IPS-NIHi7 (cell line): ENCODE results near the gene LYVE1.
"Not testable (repeated sequence)": the region's sequence is repeated elsewhere in the genome, so short reads cannot be mapped to it uniquely, and the experiment has no call there.

Source experiments
- DNase-seq: peaks from one replicate; pipeline ENCODE4 v3.0.0; 2012; ENCODE audit warnings: mixed read lengths; ENCODE audit errors: extremely low spot score

Gene LYVE1, protein sequence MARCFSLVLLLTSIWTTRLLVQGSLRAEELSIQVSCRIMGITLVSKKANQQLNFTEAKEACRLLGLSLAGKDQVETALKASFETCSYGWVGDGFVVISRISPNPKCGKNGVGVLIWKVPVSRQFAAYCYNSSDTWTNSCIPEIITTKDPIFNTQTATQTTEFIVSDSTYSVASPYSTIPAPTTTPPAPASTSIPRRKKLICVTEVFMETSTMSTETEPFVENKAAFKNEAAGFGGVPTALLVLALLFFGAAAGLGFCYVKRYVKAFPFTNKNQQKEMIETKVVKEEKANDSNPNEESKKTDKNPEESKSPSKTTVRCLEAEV

DNA sequence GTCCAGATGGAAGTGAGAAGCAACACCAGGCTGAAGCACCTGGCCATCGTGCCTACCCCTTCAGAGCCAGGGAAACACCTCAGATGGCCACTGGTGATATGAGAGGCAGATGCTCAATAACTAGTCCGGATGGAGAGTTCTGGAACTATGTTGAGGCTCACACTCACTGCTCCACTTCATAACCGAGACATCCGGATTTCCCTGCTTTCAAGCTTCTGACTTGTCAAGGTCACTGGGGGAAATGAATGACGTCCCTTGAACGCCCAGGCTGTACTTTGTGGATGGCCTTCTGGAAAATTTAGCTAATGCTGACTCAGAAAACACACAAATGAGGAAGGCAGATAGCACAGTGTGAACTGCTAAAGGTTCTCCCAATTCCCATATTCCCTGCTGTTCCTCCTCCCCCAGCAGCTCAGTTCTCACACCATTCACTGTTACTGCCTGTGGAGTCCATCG is at the start of gene LYVE1:
LYVE1 (minus strand) TSS at position 180 of the 456 bp plus-strand sequence; CDS start at position 47, 133 bp downstream.
- no peak for DNase-seq

DNA sequence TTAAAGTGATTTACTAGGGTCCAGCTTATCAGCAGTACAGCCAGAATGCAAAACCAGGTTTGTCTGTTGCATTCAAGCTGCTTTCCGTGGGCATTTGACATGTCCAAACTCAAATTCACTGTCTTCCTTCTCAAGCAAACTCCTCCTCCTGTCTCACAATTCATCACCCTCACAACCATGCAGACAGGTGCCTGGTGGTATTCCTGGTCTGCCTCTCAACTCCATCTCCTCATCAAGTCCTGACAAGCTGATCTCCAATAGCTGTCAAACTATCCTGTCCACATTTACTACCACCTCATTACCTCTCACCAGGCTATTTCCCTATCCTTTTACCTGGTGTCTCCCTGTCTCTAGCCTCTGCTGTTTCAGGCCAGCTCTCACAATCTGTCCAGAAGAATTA is 49.1 kb upstream of the LYVE1 start:
- DNase-seq, result no peak

DNA sequence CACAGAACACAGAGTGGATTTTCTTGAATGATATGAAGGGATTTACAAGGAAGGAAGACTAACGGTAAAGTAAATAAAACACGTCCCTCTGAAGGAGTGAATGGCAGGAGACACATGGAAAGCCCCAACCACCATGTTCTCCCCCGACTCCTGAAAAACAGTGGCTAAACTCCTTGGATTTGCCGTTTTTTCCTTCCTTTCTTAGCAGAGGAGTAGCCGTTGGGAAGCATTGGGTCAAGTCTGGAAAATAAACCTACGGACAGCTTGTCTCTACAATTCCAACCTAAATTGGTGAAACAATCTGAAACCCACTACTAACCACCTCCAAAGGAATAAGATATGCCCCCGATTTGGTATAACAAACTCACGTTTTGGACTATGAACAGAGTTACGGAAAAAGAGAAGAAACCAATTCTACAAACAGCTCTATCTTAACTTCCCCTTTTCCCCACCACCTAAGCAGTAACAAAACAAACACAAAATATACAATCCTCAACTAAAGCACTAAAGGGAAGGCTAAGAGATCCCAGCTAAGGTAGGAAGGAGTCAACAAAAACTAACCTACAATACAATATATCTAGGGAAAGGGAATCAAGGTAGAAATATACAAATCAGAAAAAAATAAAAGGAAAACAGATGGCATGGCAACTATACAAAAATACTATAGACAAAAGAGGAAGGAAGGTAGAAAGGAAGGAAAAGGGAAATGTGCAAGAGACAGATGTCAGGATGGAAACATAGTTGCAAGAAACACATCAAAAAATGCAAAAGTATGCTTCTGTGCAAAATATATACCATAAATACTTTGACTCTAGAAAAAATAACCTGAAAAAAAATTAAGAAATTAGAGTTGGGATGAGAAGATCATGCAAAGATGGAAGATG is 43.8 kb upstream of the LYVE1 start:
- no peak for DNase-seq

DNA sequence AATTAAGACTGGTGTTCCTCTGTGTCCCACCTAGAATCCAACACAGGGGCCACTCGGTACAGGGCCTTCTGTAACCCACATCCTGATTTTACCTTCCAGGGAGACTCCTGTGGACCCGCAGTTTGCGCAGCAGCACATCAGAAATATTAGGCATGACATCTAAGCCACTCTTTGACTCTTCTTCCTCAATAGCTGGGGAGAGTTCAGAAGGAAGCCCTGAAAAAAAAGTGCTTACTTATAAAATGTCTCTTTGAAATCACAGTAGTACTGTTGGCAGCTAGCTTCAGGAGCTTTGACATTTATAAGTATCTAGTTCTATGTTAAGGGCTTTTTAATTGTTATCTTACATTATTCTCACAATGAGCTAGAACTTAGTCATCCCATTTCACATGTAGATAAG is 41.2 kb upstream of the LYVE1 start:
- no peak for DNase-seq

- DNase-seq, result no peak
Measured at GRCh38 chr11:10608584-10608983, 40.1 kb upstream of the LYVE1 start.

DNA sequence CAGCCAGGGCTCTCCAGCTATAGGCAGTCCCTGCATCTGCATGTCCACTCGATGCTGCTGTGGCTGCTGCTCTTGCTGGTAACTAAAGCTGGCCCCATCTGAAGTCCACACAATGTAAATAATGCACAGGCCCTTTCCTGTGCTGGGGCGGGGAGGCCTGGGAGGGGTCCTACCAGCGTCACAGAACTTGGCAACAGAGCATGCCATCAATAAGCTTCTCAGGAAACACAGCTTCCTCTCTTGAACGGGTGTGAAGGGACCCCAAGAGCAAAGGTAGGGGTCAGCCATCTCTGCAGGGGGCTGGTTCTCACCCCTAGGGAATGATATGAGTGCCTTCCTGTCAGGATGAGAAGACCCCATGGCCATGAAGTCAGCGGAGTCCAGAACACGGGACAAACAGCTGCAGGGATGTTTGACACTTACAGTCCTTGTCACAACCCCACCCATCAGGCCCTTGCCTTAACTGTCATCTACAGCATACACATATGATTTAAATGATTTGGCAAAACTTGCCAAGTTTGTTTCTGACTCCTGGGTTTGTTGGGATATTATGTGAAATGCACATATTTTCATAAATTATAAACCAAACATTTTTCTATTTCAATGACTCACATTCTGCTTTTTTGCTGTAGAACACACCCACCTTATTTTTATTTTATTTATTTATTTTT is 39.1 kb upstream of the LYVE1 start:
- no peak for DNase-seq

- DNase-seq, result no peak
Measured at GRCh38 chr11:10606536-10607208, 38.2 kb upstream of the LYVE1 start.

GRCh38 chr11:10605941-10606381 is 37.5 kb upstream of the LYVE1 start:
- DNase-seq, result peak; percentile 81

- DNase-seq, result no peak
Measured at GRCh38 chr11:10604798-10605197, 36.3 kb upstream of the LYVE1 start.

DNA sequence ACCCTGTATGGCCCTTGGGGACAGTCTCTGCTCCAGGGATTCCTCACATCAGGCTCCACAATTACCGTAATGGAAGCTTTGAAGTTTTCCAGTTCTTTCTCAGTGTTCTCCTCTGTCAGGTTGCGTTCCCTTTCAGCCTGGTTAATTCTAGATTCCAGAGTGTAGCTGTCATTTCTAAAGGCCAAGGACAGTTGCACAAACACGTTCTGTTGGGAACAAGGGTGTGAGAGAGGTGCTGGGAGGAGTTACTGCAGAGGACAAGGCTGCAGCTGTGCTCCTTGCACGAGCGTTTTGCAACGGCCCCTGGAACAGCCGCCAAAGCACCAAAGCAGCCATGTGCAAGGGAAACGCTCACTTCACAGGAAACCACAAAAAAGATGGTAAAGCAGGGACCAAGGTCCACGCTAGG is 35.9 kb upstream of the LYVE1 start:
- DNase-seq, result no peak

GRCh38 chr11:10603721-10604297 is 35.3 kb upstream of the LYVE1 start:
- DNase-seq, result no peak

GRCh38 chr11:10602945-10603344 is 34.5 kb upstream of the LYVE1 start:
- DNase-seq, result no peak

DNA sequence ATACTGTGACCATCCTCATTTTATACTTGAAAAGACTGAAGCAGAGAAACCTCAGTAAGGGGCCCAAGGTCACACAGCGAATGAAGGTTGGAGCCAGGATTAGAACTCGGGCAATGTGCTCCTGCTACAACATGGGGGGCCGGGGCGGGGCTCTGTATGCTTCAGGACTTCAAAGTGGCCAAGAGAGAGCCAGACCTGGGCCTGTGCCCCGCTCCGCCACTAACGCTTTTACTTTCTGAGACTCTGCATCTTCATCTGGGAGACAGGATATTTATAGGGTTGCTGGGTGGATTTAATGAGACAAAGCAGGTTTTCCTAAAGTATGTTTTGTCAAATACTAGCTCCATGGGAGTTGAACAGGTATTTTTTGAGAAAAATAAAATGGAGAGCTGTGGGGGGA is 33.9 kb upstream of the LYVE1 start:
- DNase-seq, result no peak

DNA sequence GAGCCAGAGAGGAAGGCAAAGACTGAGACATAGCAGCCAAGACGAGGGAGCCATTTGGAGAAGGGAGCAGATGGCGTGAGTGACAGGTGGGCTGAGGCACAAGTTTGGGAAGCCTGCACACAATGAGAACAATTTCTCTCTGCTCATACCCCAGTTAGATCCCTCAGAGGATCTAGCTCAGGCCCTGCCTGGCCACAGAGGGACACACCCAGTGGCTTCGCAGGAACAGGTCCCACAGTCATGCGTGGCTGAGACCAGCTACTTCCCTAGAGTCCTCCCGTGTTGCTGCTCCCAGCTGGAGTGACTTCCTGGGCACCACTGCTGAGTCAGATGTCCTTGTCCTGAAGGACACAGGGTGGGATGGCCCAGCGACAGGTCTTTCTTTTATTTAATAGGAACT is 33.4 kb upstream of the LYVE1 start:
- DNase-seq, result no peak

GRCh38 chr11:10600570-10601248 is 32.2 kb upstream of the LYVE1 start:
- no peak for DNase-seq

DNA sequence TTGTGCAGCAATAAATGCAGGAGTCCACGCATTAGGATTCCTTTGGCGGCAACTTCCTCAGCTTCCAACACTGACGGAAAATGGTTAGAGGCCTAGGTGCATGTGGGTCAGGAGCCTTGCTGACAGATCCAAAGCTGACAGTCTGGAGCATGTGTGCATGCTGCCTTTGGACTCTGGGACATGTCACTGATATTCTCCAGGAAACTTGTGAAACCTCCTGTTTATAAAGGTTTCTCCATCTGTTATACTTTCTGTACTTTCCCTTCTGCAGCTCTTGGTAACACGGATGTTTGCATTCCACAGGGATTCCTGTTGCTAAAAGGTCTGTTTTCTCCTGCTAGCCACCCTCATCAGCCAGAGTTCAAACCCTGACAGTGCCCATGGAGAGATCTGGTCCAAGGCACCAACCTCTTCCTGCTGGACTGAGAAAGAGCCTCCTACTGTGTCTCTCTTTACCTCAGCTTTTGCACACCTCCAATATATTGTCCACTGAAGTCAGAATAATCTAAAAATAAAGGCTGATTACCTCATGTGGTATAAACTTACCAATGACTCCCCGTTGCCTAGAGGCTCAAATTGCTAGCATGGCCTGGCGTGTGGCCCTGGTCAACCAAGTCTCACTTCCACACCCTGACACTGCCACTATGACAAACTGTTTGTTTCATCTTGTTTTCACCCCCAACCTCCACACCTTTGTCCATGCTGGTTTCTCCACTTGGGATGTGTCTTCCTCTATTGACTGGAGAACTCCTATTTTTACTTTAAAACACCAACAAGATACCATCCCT is 31.1 kb upstream of the LYVE1 start:
- DNase-seq, result no peak

GRCh38 chr11:10598816-10599215 is 30.4 kb upstream of the LYVE1 start:
- DNase-seq, result no peak

GRCh38 chr11:10597877-10598351 is 29.4 kb upstream of the LYVE1 start:
- DNase-seq, result no peak

- DNase-seq, result not testable (repeated sequence)
Measured at GRCh38 chr11:10595840-10596239, 27.4 kb upstream of the LYVE1 start.

DNA sequence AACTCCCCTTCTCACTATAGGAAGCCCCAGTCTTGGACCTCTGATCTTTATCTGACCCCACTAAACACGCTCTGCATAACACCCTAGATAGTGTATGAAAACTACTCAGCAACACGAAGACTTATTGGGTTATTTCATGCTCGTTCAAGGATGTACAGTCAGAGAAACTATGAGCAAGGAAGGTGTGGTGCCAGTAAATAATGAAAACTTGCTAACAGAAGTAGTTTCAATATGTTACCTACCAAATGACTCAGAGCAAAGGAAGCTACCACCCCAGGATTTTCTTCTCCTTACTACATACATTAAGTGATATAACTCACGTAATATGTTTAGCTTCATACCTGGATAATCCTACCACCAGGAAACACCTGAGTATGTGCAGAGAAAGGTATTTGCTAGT is 25.9 kb upstream of the LYVE1 start:
- no peak for DNase-seq
